HG02610 (cell line): ENCODE data around the gene TUBA1C.

Experiments
- ATAC-seq: cut with Tn5 transposase; IDR thresholded peaks from one replicate; pipeline ENCODE4 v1.9.1; 2021; ENCODE audit warnings: mild to moderate bottlenecking, moderate library complexity; ENCODE audit not compliant: unreplicated experiment

The TUBA1C gene

DNA sequence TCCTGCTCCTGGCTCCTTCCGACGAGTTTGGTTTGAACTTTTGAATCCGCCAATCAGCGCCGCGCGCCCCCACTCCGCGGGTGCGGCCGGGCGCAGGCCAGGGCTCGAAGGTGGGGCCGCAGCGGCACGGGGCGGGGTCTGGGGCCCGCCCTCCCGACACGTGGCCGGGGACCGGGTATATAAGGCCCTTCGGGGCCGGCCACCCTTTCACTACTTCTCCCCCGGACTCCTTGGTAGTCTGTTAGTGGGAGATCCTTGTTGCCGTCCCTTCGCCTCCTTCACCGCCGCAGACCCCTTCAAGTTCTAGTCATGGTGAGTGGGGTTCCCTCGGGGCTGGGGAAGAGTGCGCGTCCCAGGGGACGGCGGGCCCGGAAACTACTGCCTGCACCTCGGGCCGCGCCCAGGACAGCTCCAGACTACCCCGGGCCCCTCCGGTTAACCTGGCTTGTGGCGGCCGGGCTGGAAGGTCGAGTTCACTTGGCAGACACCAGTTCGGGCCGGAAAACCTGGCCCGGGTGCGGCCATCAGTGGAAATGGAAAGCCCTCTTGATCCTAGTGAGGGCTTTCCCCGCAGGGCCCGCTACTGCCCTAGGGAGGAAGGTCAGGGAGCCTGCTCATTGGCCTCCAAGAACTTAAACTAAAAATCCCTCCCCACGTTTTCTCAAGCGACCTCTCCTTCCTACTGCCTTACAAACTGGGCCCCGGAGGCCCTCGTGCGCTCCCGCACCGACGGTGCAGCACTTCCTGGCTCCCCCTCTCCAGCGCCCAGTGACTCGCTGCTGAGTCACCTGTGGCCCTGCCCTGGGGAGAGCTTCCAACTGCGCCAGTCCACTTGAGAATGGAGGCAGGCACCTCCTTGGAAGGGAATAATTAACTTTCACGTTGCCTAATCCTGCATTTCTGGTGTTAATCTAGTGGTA is at the start of gene TUBA1C:
TUBA1C (plus strand) TSS at position 210 of the 920 bp plus-strand sequence; CDS start at position 310, 100 bp downstream.
- ATAC-seq = peak; percentile 82

DNA sequence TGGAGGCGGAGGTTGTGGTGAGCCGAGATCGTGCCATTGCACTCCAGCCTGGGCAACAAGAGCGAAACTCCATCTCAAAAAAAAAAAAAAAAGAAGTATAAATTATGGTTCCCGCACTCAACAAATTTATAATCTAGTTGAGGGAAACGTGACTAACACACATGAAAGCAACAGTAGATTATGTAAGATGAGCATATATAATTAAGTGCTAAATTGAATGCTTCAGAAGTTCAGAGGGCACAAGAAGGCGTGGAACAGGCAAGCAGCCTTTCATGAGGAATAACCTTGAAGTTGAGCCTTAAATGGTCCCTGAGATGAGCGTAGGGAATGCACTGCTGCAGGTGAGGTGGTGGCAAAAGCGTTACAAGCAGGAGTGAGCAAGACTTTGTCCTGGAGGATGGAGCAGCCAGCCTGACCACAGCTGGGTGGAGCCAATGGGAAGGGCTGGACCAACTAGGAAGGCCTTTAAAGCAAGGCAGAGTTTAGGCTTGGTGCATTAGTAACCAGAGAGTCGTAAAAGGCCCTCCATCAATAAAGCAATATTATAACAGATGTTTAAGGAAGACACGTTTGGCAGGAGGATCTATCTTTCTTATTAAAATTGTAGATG is 45.4 kb upstream of the TUBA1C start:
- ATAC-seq = no peak

DNA sequence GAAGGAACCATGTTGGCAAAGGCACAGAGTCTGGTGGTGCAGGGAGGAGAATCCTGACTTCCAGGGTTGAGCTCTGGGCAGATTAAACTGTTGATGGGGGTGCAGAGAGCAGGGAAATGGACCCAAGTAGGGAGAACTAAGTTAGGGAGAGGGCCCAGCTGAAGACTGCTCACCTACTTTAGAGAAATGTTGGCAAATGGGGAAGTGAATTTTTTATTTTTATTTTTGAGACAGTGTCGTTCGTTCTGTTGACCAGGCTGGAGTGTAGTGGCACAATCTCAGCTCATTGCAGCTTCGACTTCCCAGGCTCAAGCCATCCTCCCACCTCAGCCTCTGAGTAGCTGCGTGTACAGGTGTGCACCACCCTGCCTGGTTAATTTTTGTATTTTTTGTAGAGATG is 43.9 kb upstream of the TUBA1C start:
- no peak for ATAC-seq

DNA sequence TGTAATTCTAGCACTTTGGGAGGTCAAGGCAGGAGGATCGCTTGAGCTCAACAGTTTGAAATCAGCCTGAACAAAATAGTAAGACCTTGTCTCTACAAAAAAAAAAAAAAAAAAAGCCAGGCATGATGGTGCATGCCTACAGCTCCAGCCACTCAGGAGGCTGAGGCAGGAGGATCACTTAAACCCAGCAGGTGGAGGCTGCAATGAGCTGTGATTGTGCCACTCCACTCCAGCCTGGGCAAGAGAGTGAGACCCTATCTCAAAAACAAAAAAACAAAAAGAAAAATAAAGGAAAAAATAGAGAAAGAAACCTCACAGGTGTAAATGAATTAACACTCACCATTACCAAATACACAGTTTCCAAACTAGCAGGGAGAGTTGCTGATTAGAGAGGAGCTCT is 41.8 kb upstream of the TUBA1C start:
- no peak for ATAC-seq

DNA sequence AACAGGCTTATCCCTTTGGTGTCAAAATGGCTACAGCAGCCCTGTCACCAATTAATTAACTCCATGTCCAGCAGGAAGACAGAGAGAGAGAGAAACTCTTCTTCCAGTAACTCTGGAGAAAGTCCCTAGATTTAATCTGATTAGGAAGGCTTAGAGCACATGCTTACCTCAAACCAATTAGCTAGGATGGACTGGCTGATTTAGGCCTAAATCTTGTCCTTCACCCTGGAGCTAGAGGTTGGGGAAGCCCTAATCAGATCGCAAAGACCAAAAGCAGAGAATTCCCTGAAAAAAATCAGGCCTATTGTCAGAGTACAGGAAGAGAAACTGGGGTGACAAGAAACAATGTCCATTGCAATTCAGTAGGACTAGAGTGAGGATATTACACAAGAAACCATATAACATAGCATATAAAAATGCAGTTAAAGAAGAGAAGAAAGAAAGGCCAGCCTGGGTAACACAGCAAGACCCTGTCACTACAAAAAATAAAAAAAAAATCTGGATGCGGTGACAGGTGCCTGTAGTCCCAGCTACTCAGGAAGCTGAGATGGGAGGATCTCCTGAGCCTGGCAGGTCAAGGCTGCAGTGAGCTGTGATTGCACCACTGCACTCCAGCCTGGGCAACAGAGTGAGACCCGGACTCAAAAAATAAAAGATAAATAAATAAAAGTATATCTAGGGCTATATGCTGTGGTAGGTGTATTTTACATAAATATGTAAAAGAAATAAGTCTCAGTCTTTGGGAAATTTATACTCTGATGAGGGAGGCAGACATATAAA is 41.1 kb upstream of the TUBA1C start:
- ATAC-seq = no peak

GRCh38 chr12:49225576-49226166 is 39.2 kb upstream of the TUBA1C start:
- ATAC-seq = no peak

GRCh38 chr12:49227713-49228112 is 37.2 kb upstream of the TUBA1C start:
- ATAC-seq = no peak

- no peak for ATAC-seq
Observed at GRCh38 chr12:49228653-49229052, 36.2 kb upstream of the TUBA1C start.

GRCh38 chr12:49230176-49230804 is 34.6 kb upstream of the TUBA1C start:
- ATAC-seq = no peak

GRCh38 chr12:49230805-49231194 is 34.1 kb upstream of the TUBA1C start:
- no peak for ATAC-seq

- no peak for ATAC-seq
Observed at GRCh38 chr12:49231878-49232655, 32.8 kb upstream of the TUBA1C start.

DNA sequence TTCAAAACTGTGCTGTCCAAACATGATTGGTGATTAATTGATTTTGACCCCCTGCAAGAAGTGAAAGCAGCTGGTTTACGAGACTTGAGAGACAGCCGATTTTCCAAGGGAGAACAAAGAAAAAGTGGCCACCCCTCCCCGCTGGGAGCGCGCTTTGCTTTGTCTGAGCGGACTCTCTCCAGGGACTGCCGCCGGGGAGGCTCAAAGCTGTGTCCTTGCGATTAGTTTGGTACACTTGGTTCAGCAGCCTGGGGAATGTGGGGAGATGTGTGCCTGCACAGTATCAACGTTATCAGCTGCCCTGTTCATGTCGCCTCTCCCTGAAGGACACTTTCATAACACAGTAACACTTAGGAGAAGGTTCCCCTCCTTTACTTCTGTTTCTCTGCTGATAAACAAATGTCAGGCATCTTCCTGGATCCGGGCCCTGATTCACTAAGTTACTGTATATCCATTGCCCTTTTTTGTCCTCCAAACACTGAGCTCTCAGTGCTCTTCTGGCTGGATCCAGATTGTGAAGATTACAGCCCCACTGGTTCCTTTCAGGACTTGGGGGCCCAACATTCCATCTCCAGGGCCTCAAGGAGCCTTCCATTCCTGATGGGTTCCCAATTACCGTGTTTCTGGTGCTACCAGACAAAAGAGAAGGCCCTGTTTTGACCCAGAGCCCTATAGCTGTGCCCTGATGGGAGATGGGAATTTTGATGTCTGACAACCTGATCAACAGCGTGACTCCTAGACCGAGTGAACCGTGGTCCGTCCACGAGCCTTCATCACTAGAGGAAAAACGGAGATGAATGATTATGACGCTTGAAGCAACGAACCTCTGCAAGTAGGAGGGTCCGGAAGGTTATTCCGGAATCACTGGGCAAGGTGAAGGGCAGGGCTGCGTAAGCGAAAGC is 31.7 kb upstream of the TUBA1C start:
- ATAC-seq = no peak

GRCh38 chr12:49233842-49234526 is 30.9 kb upstream of the TUBA1C start:
- peak; percentile 39 for ATAC-seq

- ATAC-seq = no peak
Observed at GRCh38 chr12:49236423-49236822, 28.5 kb upstream of the TUBA1C start.

DNA sequence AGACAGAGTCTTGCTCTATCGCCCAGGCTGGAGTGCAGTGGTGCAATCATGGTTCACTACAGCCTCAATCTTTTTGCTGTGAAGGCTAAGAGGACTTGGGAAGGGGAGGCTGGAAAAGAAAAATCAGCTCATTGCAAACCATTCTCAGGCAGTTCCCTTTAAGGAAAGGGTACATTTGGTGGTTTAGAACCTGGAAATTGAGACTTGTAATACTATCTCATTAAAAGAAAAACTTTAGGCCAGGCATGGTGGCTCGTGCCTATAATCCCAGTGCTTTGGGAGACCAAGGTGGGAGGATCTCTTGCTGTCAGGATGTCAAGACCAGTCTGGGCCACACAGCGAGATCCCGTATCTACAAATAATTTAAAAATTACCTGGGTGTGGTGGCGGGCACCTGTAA is 21.3 kb upstream of the TUBA1C start:
- ATAC-seq = no peak

- ATAC-seq = no peak
Observed at GRCh38 chr12:49244176-49244575, 20.7 kb upstream of the TUBA1C start.

DNA sequence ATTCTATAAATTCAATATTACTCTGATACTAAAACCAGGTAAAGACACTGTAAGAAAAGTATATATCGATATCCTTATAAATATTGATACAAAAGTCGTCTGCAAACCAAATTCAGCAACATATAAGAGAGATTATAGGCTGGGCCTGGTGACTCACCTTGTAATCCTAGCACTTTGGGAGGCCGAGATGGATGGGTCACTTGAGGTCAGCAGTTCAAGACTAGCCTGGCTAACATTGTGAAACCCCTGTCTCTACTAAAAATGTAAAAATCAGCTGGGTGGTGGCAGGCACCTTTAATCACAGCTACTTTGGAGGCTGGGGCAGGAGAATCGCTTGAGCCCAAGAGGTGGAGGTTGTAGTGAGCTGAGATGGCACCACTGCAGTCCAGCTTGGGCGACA is 13.5 kb upstream of the TUBA1C start:
- no peak for ATAC-seq

- ATAC-seq = no peak
Observed at GRCh38 chr12:49253033-49253623, 11.8 kb upstream of the TUBA1C start.
